ENCODE measurements around the gene SLC18B1.

SLC18B1 gene

DNA sequence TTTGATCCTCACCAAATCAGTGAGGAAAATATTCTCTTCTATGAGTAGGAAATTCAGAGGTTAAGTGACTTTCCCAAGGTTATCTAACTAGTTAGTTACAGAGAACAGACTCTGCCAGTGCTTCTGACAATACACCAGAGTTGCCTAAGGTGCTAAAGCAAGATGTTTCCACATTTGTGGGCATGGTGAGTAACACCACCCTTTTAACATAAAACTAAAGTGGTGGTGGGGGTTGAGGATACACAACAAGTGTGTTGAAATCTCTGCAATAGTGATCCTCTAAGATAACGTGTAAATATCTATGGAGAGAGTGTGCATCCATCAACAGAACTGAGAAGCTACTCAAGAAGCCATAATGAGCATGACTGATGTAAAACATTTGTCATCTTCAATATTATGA is 52.4 kb downstream of the SLC18B1 start:
- DNase-seq (ENCODE audit: low read depth in 2 of 2): no peak

DNA sequence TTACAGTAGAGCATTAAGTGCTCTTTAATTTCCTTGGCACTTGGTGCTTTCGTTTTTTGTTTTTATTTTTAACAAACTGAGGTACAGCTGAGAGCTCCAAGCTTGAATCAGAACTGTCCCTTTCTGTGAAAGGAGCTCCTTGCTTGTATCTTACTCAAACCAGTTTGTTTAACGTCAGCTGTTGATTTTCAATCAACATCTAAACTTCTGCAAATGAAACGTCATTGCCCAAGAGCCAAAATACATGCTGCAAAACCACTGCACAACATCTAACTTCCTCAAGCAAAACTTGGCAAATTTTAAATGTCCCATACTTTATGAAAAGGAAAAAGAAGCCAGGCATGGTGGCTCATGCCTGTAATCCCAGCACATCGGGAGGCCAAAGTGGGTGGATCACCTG is 55.9 kb downstream of the SLC18B1 start:
- no peak for DNase-seq (ENCODE audit: low read depth in 2 of 2)

DNA sequence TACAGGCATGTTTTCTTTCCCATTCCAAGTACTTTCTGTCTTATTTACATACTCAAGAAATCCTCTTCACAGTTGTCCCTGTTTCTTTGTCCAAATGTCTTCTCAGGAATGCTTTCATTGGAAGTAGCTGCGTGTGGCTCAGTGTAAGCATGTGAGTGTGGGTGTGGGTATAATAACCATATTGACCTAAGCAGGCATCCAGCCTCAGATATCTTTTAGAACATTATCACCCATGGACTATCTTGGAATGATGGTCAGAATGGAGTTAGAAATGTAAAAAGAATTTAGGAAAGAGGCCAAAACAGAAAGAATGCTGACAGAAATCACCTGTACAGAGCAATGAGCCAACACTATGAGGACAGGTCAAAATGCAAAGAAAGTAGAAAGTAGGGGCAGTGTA is 57.2 kb downstream of the SLC18B1 start:
- DNase-seq (ENCODE audit: low read depth in 2 of 2): no peak

DNA sequence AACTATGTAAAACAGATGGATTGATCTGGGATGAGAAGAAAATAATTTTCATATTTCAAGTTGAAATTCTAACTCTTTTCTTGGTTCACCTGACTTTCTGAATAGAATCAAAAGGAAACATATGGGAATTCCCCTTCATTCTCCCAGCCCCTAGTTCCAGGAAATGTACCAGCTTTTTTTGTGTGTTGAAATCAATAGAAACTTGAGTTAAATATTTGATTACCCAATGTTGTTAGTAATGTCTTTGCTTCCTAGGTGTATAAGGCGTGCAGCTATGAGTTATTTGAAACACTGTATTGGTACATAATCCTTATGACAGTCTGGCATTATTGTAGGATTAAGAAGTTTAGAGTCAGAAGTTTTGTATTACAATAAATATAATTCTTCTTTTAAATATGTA is 62.2 kb downstream of the SLC18B1 start:
- no peak for DNase-seq (ENCODE audit: low read depth in 2 of 2)

DNA sequence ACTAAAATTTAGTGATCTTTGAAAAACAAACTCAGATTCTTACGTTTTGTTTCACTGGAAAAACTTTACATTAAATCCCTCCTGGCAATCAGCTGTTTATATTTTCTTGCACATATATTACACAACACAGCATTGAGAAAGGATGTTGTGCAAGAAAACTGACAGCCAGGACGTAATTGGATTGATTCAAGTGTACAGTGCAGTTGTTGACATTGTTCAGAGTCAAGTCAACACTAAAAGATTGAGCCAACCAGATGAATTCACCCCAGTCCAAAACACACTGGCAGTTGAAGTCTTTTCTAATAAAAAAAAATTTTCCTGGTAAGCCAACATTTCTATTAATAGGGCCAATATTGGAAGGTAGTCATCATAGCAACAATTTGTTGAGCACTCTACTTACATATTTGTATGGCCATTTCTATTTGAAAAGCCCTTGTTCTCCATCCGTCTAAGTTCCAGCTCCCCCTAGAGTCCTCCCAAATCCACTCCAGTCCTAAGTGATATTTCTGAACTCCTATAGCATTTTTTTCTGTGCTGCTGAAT is 63.7 kb downstream of the SLC18B1 start:
- no peak for DNase-seq (ENCODE audit: low read depth in 2 of 2)

DNA sequence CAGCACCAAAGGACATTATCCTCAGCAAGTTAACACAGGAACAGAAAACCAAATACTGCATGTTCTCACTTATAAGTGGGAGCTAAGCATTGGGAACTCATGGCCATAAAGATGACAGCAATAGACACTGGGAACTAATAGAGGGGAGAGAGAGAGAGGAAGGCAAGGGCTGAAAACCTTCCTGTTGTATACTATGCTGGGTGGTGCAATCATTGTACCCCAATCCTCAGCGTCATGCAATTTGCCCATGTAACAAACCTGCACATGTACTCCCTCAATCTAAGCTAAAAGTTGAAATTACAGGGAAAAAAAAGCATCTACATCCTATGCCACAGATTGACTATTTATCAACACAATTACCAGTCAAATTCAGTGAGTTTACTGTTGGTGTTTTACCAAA is 64.6 kb downstream of the SLC18B1 start:
- DNase-seq (ENCODE audit: low read depth in 2 of 2): no peak

DNA sequence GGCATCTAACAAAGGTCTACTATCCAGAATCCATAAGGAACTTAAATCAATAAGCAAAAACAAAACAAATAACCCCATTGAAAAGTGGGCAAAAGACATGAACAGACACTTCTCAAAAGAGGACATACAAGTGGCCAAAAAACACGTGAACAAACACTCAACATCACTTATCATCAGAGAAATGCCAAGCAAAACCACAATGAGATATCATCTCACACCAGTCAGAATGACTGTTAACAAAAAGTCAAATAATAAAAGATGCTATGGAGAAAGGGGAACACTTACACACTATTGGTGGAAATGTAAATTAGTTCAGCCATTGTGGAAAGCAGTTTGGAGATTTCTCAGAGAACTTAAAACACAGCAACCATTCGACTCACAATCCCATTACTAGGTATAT is 65.2 kb downstream of the SLC18B1 start:
- no peak for DNase-seq (ENCODE audit: low read depth in 2 of 2)

DNA sequence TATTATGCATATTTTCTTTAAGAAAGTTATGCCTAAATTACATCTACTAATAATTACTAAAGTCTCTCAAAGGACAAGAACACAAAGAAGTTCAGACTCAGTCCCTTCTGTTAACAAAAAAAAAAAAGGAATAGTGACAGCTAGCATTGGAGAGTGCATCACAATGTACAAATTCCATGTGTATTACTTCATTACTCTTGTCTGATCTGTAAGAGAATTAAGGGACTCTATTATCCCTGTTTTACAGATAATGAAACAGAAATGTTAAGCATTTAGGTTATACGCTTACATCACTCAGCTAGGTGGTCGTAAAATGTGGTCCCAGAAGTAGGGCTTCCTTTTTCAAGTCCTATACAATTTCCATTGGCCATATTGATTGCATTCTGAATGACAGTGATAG is 67.4 kb downstream of the SLC18B1 start:
- DNase-seq (ENCODE audit: low read depth in 2 of 2): no peak

DNA sequence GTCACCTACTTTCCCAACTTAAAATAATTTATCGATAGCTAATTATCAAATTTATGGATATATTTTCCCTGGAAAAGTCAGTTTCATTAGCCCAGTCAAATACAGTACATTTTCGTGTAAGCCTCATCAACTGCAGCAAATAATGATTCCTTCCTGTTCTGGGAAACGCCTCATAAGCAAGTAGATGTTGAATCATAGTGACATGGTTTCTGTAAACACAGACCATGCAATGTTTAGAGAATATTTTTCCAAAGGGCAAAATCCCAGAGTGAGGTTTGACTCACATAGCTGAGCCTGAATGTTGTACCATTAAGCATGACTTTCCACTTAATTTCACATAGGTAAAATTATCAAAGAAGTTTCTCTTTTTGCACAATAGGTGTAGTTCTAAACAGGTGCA is 67.9 kb downstream of the SLC18B1 start:
- no peak for DNase-seq (ENCODE audit: low read depth in 2 of 2)

DNA sequence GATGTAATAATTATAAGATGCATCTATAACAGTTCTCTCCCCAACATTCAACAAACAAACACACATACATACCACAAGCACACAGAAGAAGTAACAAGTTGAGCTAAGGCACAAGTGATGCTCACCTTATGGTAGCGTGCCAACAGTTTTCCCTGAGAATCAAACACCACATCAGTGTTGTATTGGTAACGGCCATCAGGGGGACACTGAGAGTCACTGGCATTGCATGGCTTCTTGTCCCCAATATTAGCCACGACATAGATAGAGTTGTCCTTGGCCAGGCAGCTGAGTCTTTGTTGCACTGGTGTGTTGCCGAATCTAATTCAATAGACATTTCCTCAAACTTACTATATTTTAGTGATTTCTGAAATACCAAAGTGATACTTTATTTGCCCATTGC is 69.8 kb downstream of the SLC18B1 start:
- DNase-seq (ENCODE audit: low read depth in 2 of 2): no peak

DNA sequence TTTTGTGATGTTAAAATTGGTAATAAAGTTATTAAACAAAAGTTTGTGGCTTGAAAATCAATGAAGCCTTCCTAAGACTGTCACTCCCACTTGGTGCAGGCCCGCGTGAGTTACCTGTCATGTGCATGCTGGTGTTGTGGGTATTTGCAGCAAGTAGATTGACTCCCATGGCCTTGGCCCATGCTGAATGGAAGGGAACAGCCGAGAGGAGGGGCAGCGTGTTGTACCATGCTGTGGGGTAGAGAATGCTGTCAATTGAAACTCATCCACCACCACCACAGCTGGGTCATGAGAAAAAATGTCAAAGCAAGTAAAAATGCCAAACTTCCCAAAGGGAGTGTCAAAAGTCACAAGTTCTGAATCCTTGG is 71.8 kb downstream of the SLC18B1 start:
- no peak for DNase-seq (ENCODE audit: low read depth in 2 of 2)

DNA sequence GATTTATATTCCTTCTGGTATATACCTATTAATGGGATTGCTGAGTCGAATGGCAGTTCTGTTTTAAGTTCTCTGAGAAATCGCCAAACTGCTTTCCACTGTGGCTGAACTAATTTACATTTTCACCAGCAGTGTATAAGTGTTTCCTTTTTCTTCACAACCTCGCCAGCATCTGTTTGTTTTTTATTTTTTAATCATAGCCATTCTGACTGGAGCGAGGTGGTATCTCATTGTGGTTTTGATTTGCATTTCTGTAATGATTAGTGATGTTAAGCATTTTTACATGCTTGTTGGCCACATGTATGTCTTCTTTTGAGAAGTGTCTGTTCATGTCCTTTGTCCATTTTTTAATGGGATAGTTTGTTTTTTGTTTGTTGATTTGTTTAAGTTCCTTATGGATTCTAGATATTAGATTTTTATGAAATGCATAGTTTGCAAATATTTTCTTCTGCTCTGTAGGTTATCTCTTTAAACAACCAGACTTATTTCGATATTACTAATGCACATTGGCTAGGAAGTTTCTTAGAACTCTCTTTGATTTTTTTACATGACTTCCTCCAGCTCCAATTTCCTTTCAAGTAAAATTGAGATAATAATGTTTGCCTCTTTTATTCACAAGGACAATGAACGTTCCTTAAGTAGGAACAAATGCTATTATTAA is 72.4 kb downstream of the SLC18B1 start:
- DNase-seq (ENCODE audit: low read depth in 2 of 2): no peak

DNA sequence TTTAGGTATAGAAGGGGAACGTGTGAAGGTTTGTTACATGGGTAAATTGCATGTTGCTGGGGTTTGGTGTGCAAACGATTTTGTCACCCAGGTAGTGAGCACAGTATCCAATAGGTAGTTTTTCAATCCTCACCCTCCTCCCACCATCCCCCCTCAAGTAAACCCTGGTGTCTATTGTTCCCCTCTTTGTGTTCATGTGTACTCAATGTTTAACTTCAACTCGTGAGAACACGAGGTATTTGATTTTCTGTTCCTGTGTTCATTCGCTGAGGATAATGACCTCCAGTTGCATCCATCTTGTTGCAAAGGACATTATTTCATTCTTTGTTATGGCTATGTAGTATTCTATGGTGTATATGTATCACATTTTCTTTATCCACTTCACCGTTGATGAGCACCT is 73.0 kb downstream of the SLC18B1 start:
- DNase-seq (ENCODE audit: low read depth in 2 of 2): no peak

DNA sequence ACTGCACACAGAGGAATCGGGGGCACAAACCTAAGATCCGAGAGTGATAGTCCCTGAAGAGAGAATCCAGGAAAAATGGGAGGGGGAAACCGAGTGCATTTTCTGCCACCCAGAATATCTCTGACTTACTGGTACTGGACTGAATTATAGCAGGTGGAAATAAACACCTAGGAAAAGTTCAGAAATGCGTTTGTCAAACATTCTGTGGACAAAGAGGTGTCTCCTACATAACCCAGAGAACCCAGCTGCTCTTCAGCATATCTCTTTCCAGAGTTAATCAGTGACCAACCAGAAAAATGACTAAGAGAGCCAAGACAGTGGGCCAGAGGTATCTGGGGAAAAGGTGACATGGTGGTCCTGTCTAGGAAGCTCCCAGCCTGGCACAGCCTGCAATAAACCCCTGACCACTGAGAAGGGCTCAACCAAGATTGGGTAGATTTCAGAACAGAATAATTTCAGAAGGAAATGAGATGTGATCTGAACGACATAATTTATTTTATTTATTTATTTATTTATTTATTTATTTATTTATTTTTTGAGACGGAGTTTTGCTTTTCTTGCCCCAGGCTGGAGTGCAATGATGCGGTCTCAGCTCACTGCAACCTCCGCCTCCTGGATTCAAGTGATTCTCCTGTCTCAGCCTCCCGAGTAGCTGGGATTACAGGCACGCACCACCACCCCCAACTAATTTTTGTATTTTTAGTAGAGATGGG is 78.5 kb downstream of the SLC18B1 start:
- DNase-seq (ENCODE audit: low read depth in 2 of 2): no peak

All from stimulated activated CD4-positive, alpha-beta T cell treated with anti-CD3 and anti-CD28 coated beads, Interleukin-1b, Interleukin-23, amount 100 ng/mL, for 4 hours (primary cell).